Transverse colon (tissue), 4 donors: ENCODE results near the gene SMAD7. TPM values are rescaled to one million over a fixed set of nuclear protein-coding genes. Genes with fewer than 3 reads are reported as not detected.

Source experiments
- DNase-seq: peaks from one replicate; pipeline ENCODE4 v3.0.0-alpha.2; 2019
- H3K27ac ChIP-seq, 4 donors: fragments of 200-600 bp; sonication (generic); 2 replicates each; pipeline ENCODE4 v1.5.1; 2016 to 2018; ENCODE audit warnings: inconsistent platforms in 4 of 4
- H3K27me3 ChIP-seq: fragments of 200-600 bp; sonication (generic); 2 replicates; pipeline ENCODE4 v1.5.1; 2017; ENCODE audit warnings: inconsistent platforms
- H3K36me3 ChIP-seq, 4 donors: fragments of 200-600 bp; sonication (generic); 2 replicates each; pipeline ENCODE4 v1.5.1; 2017 to 2019; ENCODE audit warnings: inconsistent platforms in 4 of 4
- H3K4me1 ChIP-seq, 4 donors: fragments of 200-600 bp; sonication (generic); 2 replicates each; pipeline ENCODE4 v1.5.1; 2017 to 2020; ENCODE audit warnings: inconsistent platforms in 4 of 4
- H3K4me3 ChIP-seq, 4 donors: fragments of 200-600 bp; sonication (generic); 1 replicate in 1 of 4; 2 replicates in 3 of 4; pipeline versions ENCODE4 v1.5.1 to v1.6.1; 2017 to 2019; ENCODE audit warnings: inconsistent platforms in 4 of 4
- H3K9me3 ChIP-seq, 2 donors: fragments of 200-600 bp; sonication (generic); 2 replicates each; pipeline ENCODE4 v1.5.1; 2017 to 2019; ENCODE audit warnings: inconsistent platforms in 2 of 2
- CTCF ChIP-seq, 5 experiments: fragments of 200-600 bp in 3 of 5; fragments of 450-650 bp in 2 of 5; sonication (generic) in 3 of 5; IDR thresholded peaks; 1 replicate in 2 of 5; 2 replicates in 3 of 5; pipeline ENCODE4 v1.5.1; 2016 to 2017; ENCODE audit warnings: antibody characterized with exemption in 5 of 5, inconsistent platforms in 3 of 5, mild to moderate bottlenecking in 2 of 5, moderate library complexity in 1 of 5
- EP300 ChIP-seq: sonication (generic); formaldehyde crosslinking; IDR thresholded peaks from one replicate; pipeline ENCODE4 v1.6.1; 2017; ENCODE audit warnings: antibody characterized with exemption, low read depth
- POLR2A ChIP-seq: fragments of 450-650 bp; IDR thresholded peaks from one replicate; pipeline ENCODE4 v1.6.1; 2016; ENCODE audit warnings: antibody characterized with exemption, mild to moderate bottlenecking, moderate library complexity
- POLR2AphosphoS5 ChIP-seq, 3 donors: sonication (generic); formaldehyde crosslinking; IDR thresholded peaks; one replicate each; pipeline ENCODE4 v1.6.1; 2016; ENCODE audit warnings: antibody characterized with exemption in 3 of 3
- WGBS, 2 donors: methylation state at CpG; one replicate each; pipeline ENCODE4 v1.1.5; 2018; ENCODE audit warnings: low coverage in 1 of 2; 5-methylcytosine and 5-hydroxymethylcytosine counted together
- in situ Hi-C, 4 donors: fragments of 200-750 bp; cut with MboI; loops; one replicate each; pipeline versions ENCODE4 v1.15.0 to v1.15.1; 2017; ENCODE audit warnings: low sequenced_read_pairs in 3 of 4, low pct_ligation_motif_present in 1 of 4, low pct_unique_long_range_greater_than_20kb in 1 of 4
- intact Hi-C: fragments of 100-400 bp; cut with DNase I; formaldehyde crosslinking; loops from one replicate; pipeline ENCODE4 v1.15.1; 2023; ENCODE audit warnings: low total_unique reads
- total RNA-seq, 4 donors: library from RNA; depleted of rRNA; stranded (reverse); fragments of >200 nt; gene quantifications; one replicate each; pipeline ENCODE4 v1.1.0, GENCODE V29; 2016

SMAD7 gene
- total RNA-seq, 4 donors from 2014 or later = 76.0 to 199 (median 77.1) TPM

- Histone ChIP-seq H3K9me3 (no peaks in the 10 kb centered on the region), H3K4me3 (no peak overlapping the region), H3K27me3 (no peaks in the 10 kb centered on the region), H3K27ac (no peak overlapping the region), H3K4me1 (peaks cover 1 to 26% (median 11%) of the 10 kb centered on the region in 4 donors), H3K36me3 (no peaks in the 10 kb centered on the region)
- no peak for DNase-seq
- in situ Hi-C loops = no loop called here
- no peak for TF ChIP-seq POLR2A
- TF ChIP-seq CTCF (IDR thresholded peaks at IDR 0.05) = no peak
- no peak for TF ChIP-seq EP300
- no peak for TF ChIP-seq POLR2AphosphoS5 (IDR thresholded peaks at IDR 0.05)
- WGBS, 2 donors = 63 to 81% methylated on average over 2 to 10 of the region's 10 CpGs
- intact Hi-C loops = no loop called here
These were observed 40.9 kb upstream of the SMAD7 start for GRCh38 chr18:48991676-48992075.

GRCh38 chr18:48991319-48991660, 40.5 kb upstream of the SMAD7 start:
- Histone ChIP-seq H3K27ac (no peak overlapping the region), H3K4me3 (no peak overlapping the region), H3K36me3 (no peaks in the 10 kb centered on the region), H3K4me1 (peaks cover 0 to 24% (median 9%) of the 10 kb centered on the region in 4 donors), H3K9me3 (no peaks in the 10 kb centered on the region), H3K27me3 (no peaks in the 10 kb centered on the region)
- DNase-seq = no peak
- intact Hi-C loops = no loop called here
- WGBS, 2 donors = 70 to 76% methylated on average over 2 to 5 of the region's 5 CpGs
- TF ChIP-seq CTCF (IDR thresholded peaks at IDR 0.05) (no peak), EP300 (no peak), POLR2A (no peak), POLR2AphosphoS5 (IDR thresholded peaks at IDR 0.05) (no peak)
- in situ Hi-C loops = no loop called here

GRCh38 chr18:48990481-48991318, 39.9 kb upstream of the SMAD7 start:
- intact Hi-C loops (no loop called here), in situ Hi-C loops (no loop called here)
- H3K9me3 ChIP-seq = no peaks in the 10 kb centered on the region
- H3K36me3 ChIP-seq = no peaks in the 10 kb centered on the region
- no peak overlapping the region for H3K27ac ChIP-seq
- WGBS, 2 donors = 86% methylated on average over 15 of the region's 15 CpGs; no CpG with 5 or more reads in 1 of the 2 donors
- no peaks in the 10 kb centered on the region for H3K27me3 ChIP-seq
- H3K4me1 ChIP-seq = peaks cover 0 to 24% (median 9%) of the 10 kb centered on the region in 4 donors
- TF ChIP-seq EP300 = no peak
- no peak for TF ChIP-seq POLR2AphosphoS5 (IDR thresholded peaks at IDR 0.05)
- TF ChIP-seq POLR2A = no peak
- TF ChIP-seq CTCF (IDR thresholded peaks at IDR 0.05) = no peak
- no peak for DNase-seq
- no peak overlapping the region for H3K4me3 ChIP-seq

GRCh38 chr18:48989304-48990303, 38.8 kb upstream of the SMAD7 start:
- no peak overlapping the region for H3K4me3 ChIP-seq
- H3K4me1 ChIP-seq = peaks cover 0 to 20% (median 9%) of the 10 kb centered on the region in 4 donors
- in situ Hi-C loops (no loop called here), intact Hi-C loops (no loop called here)
- TF ChIP-seq POLR2AphosphoS5 (IDR thresholded peaks at IDR 0.05) (no peak), POLR2A (no peak), EP300 (no peak), CTCF (IDR thresholded peaks at IDR 0.05) (no peak)
- H3K9me3 ChIP-seq = no peaks in the 10 kb centered on the region
- DNase-seq = no peak
- H3K27me3 ChIP-seq = no peaks in the 10 kb centered on the region
- 78% methylated on average over 16 of the region's 16 CpGs; no CpG with 5 or more reads in 1 of the 2 donors for WGBS, 2 donors
- H3K36me3 ChIP-seq = no peaks in the 10 kb centered on the region
- H3K27ac ChIP-seq = no peak overlapping the region
